ENCODE measurements around the gene TMPRSS11D. TPM values are rescaled to one million over a fixed set of nuclear protein-coding genes. Genes with fewer than 3 reads are reported as not detected.
A peak's percentile ranks its signal among the peaks of the same experiment; 100 is the strongest.

TMPRSS11D gene
- total and polyA plus RNA-seq, 2 donors (not counting 1 experiment from before 2014, with no cell fraction given): not detected

DNA sequence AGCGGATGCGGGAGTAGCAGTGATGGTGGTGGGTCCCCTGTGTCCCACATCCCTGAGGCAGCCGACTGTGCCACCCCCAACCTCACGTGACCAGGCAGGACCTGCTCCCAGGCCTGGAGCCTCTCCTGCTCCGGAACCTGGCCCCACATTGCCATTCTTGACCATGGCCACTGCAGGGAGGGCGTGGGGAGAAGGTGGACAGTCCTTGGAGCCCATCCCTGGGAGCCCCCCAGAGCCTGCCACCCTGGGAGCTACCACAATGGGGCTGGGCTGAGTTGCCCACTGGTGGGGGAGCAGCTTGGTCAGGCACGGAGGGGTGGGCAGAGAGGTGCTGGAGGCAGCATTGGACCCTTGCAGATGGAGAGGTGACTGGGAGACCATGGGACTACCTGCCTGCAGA, 42.7 kb upstream of the TMPRSS11D start:
- Histone ChIP-seq H3K4me3 (replicated peaks in 1 of 4; ENCODE audit: control extremely low read depth in 1 of 4, insufficient read depth in 1 of 4, low read depth in 3 of 4, low read length in 4 of 4) (no peak overlapping the region), H4K20me1 (ENCODE audit: control insufficient read depth, extremely low read depth, insufficient read depth, low read length) (no peaks in the 10 kb centered on the region), H3K4me1 (ENCODE audit: control insufficient read depth, extremely low read depth, insufficient read depth, low read length) (no peaks in the 10 kb centered on the region), H3K27ac (ENCODE audit: insufficient read depth, low read length) (no peak overlapping the region), H3K9ac (ENCODE audit: insufficient read depth, low read length) (no peak overlapping the region), H3K79me2 (ENCODE audit: control insufficient read depth, insufficient read depth, low read length) (no peaks in the 10 kb centered on the region), H3K4me2 (ENCODE audit: extremely low read depth, insufficient read depth, low read length) (no peak overlapping the region), H2AFZ (ENCODE audit: low read length) (no peak overlapping the region), H3K9me3 (ENCODE audit: control insufficient read depth, insufficient read depth, low read depth, low read length) (no peaks in the 10 kb centered on the region), H3K27me3 (ENCODE audit: control insufficient read depth, insufficient read depth, low read length) (no peaks in the 10 kb centered on the region), H3K36me3 (ENCODE audit: control insufficient read depth, insufficient read depth, low read length) (no peaks in the 10 kb centered on the region)
- TF ChIP-seq EZH2 (IDR thresholded peaks at IDR 0.05; ENCODE audit: low read length, missing control alignments): no peak
- TF ChIP-seq, protein P1, sequence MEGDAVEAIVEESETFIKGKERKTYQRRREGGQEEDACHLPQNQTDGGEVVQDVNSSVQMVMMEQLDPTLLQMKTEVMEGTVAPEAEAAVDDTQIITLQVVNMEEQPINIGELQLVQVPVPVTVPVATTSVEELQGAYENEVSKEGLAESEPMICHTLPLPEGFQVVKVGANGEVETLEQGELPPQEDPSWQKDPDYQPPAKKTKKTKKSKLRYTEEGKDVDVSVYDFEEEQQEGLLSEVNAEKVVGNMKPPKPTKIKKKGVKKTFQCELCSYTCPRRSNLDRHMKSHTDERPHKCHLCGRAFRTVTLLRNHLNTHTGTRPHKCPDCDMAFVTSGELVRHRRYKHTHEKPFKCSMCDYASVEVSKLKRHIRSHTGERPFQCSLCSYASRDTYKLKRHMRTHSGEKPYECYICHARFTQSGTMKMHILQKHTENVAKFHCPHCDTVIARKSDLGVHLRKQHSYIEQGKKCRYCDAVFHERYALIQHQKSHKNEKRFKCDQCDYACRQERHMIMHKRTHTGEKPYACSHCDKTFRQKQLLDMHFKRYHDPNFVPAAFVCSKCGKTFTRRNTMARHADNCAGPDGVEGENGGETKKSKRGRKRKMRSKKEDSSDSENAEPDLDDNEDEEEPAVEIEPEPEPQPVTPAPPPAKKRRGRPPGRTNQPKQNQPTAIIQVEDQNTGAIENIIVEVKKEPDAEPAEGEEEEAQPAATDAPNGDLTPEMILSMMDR (conservative IDR thresholded peaks at IDR 0.05 in 1 of 2, IDR thresholded peaks at IDR 0.05 in 1 of 2; ENCODE audit: low read depth in 1 of 2, low read length in 2 of 2): no peak
- DNase-seq (ENCODE audit: low read depth in 2 of 2): no peak

DNA sequence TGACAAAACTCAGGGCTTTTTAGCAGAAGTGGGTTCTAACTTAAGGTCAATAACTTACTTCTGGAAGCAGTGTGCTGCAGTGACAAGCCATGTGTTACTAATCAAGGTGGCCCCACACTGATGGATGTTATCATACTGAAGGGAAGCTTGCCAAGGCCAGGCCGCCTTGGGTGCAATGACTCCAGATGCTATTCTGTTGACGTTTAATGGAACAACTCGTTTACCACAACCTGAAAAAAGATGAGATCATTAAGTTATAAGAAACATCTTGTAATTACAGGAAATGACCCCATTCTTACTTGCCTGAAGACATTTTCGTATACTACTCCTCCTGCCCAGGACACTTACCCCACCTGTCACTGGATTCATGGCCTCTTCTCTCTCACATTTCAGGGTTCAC, 38.9 kb upstream of the TMPRSS11D start:
- no peak for TF ChIP-seq EZH2 (IDR thresholded peaks at IDR 0.05; ENCODE audit: low read length, missing control alignments)
- TF ChIP-seq, protein P1 (conservative IDR thresholded peaks at IDR 0.05 in 1 of 2, IDR thresholded peaks at IDR 0.05 in 1 of 2; ENCODE audit: low read depth in 1 of 2, low read length in 2 of 2): no peak
- Histone ChIP-seq H2AFZ (ENCODE audit: low read length) (no peak overlapping the region), H3K27me3 (ENCODE audit: control insufficient read depth, insufficient read depth, low read length) (no peaks in the 10 kb centered on the region), H3K9ac (ENCODE audit: insufficient read depth, low read length) (no peak overlapping the region), H4K20me1 (ENCODE audit: control insufficient read depth, extremely low read depth, insufficient read depth, low read length) (no peaks in the 10 kb centered on the region), H3K36me3 (ENCODE audit: control insufficient read depth, insufficient read depth, low read length) (no peaks in the 10 kb centered on the region), H3K4me3 (replicated peaks in 1 of 4; ENCODE audit: control extremely low read depth in 1 of 4, insufficient read depth in 1 of 4, low read depth in 3 of 4, low read length in 4 of 4) (no peak overlapping the region), H3K27ac (ENCODE audit: insufficient read depth, low read length) (no peak overlapping the region), H3K4me1 (ENCODE audit: control insufficient read depth, extremely low read depth, insufficient read depth, low read length) (no peaks in the 10 kb centered on the region), H3K4me2 (ENCODE audit: extremely low read depth, insufficient read depth, low read length) (no peak overlapping the region), H3K79me2 (ENCODE audit: control insufficient read depth, insufficient read depth, low read length) (no peaks in the 10 kb centered on the region), H3K9me3 (ENCODE audit: control insufficient read depth, insufficient read depth, low read depth, low read length) (no peaks in the 10 kb centered on the region)
- DNase-seq (ENCODE audit: low read depth in 2 of 2): peak in 1 of 2 donors; percentile 74

DNA sequence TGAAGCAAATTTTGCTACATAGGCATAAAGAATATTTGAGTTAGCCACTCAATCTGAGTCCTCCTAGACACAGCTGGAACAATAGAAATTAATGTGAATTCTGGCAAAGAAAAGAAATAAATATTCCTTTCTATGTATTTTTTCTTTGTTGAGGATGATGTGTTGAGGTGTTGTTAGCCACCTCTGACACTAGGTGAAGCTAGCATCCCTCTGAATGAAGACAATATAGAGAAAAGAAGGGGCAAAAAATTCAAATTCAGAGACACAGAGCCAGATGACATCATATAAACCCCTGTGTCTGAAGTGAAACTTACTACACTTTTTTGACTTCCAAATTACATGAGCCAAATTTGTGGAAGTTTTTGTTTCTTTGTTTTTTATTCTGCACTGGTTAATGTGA, 34.6 kb upstream of the TMPRSS11D start:
- no peak for DNase-seq (ENCODE audit: low read depth in 2 of 2)
- Histone ChIP-seq H3K4me1 (ENCODE audit: control insufficient read depth, extremely low read depth, insufficient read depth, low read length) (no peaks in the 10 kb centered on the region), H2AFZ (ENCODE audit: low read length) (no peak overlapping the region), H3K79me2 (ENCODE audit: control insufficient read depth, insufficient read depth, low read length) (no peaks in the 10 kb centered on the region), H3K27ac (ENCODE audit: insufficient read depth, low read length) (no peak overlapping the region), H3K4me2 (ENCODE audit: extremely low read depth, insufficient read depth, low read length) (no peak overlapping the region), H4K20me1 (ENCODE audit: control insufficient read depth, extremely low read depth, insufficient read depth, low read length) (no peaks in the 10 kb centered on the region), H3K9me3 (ENCODE audit: control insufficient read depth, insufficient read depth, low read depth, low read length) (no peaks in the 10 kb centered on the region), H3K36me3 (ENCODE audit: control insufficient read depth, insufficient read depth, low read length) (no peaks in the 10 kb centered on the region), H3K9ac (ENCODE audit: insufficient read depth, low read length) (no peak overlapping the region), H3K27me3 (ENCODE audit: control insufficient read depth, insufficient read depth, low read length) (no peaks in the 10 kb centered on the region), H3K4me3 (replicated peaks in 1 of 4; ENCODE audit: control extremely low read depth in 1 of 4, insufficient read depth in 1 of 4, low read depth in 3 of 4, low read length in 4 of 4) (no peak overlapping the region)
- TF ChIP-seq EZH2 (IDR thresholded peaks at IDR 0.05; ENCODE audit: low read length, missing control alignments): no peak
- TF ChIP-seq, protein P1 (conservative IDR thresholded peaks at IDR 0.05 in 1 of 2, IDR thresholded peaks at IDR 0.05 in 1 of 2; ENCODE audit: low read depth in 1 of 2, low read length in 2 of 2): no peak
